Measurements from ENCODE around the gene TXNDC16. TPM values are rescaled to one million over a fixed set of nuclear protein-coding genes. Genes with fewer than 3 reads are reported as not detected.

Gene TXNDC16
- total RNA-seq, 1 donor from 2014 or later = 6.8 TPM

- H3K9me3 Mint-ChIP-seq (ENCODE audit: unreplicated experiment) = no peaks in the 10 kb centered on the region
- no peak overlapping the region for H3K27ac Mint-ChIP-seq (ENCODE audit: unreplicated experiment)
- no peak for DNase-seq (ENCODE audit: low spot score)
- H3K4me1 Mint-ChIP-seq (ENCODE audit: unreplicated experiment) = peaks cover 5% of the 10 kb centered on the region
- H3K4me3 Mint-ChIP-seq (ENCODE audit: unreplicated experiment) = no peak overlapping the region
- no peaks in the 10 kb centered on the region for H3K36me3 Mint-ChIP-seq (ENCODE audit: low read depth, unreplicated experiment)
- no peaks in the 10 kb centered on the region for H3K27me3 Mint-ChIP-seq (ENCODE audit: unreplicated experiment)
- no peak for TF ChIP-seq CTCF (IDR thresholded peaks at IDR 0.05; ENCODE audit: unreplicated experiment)
Observed at GRCh38 chr14:52412426-52412825, 139.9 kb downstream of the TXNDC16 start.

- H3K9me3 Mint-ChIP-seq (ENCODE audit: unreplicated experiment) = no peaks in the 10 kb centered on the region
- H3K4me3 Mint-ChIP-seq (ENCODE audit: unreplicated experiment) = no peak overlapping the region
- no peaks in the 10 kb centered on the region for H3K36me3 Mint-ChIP-seq (ENCODE audit: low read depth, unreplicated experiment)
- H3K27me3 Mint-ChIP-seq (ENCODE audit: unreplicated experiment) = no peaks in the 10 kb centered on the region
- no peak overlapping the region for H3K27ac Mint-ChIP-seq (ENCODE audit: unreplicated experiment)
- peaks cover 2% of the 10 kb centered on the region for H3K4me1 Mint-ChIP-seq (ENCODE audit: unreplicated experiment)
- no peak for TF ChIP-seq CTCF (IDR thresholded peaks at IDR 0.05; ENCODE audit: unreplicated experiment)
- DNase-seq (ENCODE audit: low spot score) = no peak
Observed at GRCh38 chr14:52405314-52405713, 147.0 kb downstream of the TXNDC16 start.

DNA sequence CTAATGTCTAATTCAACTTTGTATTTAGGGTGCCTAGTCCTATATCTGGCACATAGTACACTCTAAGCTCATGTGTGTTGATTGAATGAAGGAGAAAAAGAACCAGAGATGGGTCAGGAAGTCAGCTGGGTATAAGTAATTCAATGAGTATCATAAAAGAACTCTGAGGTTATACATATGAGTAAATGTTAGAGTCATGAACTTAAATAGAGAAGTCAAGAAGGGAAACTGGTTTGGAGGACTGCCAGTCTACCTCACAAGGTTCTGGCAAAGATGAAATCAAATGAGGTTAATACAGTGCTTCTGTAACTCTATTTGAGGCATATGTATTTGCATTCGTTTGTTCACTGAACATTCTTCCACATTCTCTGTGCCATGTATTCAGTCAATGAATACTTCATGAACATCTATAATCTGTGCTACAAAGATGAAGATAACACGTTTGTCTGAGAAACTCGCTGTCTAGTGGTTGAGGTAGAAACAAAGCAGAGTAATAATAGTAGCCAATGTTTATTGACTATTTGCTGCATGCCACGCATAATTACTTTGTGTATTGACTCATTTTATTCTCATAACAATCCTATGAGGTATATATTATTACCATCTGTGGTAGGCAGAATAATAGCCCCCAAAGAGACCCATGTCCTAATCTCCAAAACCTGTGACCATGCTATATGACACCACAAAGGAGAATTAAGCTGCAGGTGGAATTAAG is 149.3 kb downstream of the TXNDC16 start:
- no peaks in the 10 kb centered on the region for H3K4me1 Mint-ChIP-seq (ENCODE audit: unreplicated experiment)
- H3K9me3 Mint-ChIP-seq (ENCODE audit: unreplicated experiment) = no peaks in the 10 kb centered on the region
- no peak for TF ChIP-seq CTCF (IDR thresholded peaks at IDR 0.05; ENCODE audit: unreplicated experiment)
- no peak overlapping the region for H3K27ac Mint-ChIP-seq (ENCODE audit: unreplicated experiment)
- no peak overlapping the region for H3K4me3 Mint-ChIP-seq (ENCODE audit: unreplicated experiment)
- DNase-seq (ENCODE audit: low spot score) = no peak
- no peaks in the 10 kb centered on the region for H3K27me3 Mint-ChIP-seq (ENCODE audit: unreplicated experiment)
- H3K36me3 Mint-ChIP-seq (ENCODE audit: low read depth, unreplicated experiment) = no peaks in the 10 kb centered on the region

- no peak for DNase-seq (ENCODE audit: low spot score)
- no peak overlapping the region for H3K4me3 Mint-ChIP-seq (ENCODE audit: unreplicated experiment)
- no peaks in the 10 kb centered on the region for H3K4me1 Mint-ChIP-seq (ENCODE audit: unreplicated experiment)
- H3K36me3 Mint-ChIP-seq (ENCODE audit: low read depth, unreplicated experiment) = no peaks in the 10 kb centered on the region
- peaks cover 2% of the 10 kb centered on the region for H3K27me3 Mint-ChIP-seq (ENCODE audit: unreplicated experiment)
- H3K27ac Mint-ChIP-seq (ENCODE audit: unreplicated experiment) = no peak overlapping the region
- no peaks in the 10 kb centered on the region for H3K9me3 Mint-ChIP-seq (ENCODE audit: unreplicated experiment)
- TF ChIP-seq CTCF (IDR thresholded peaks at IDR 0.05; ENCODE audit: unreplicated experiment) = no peak
Observed at GRCh38 chr14:52400846-52401245, 151.5 kb downstream of the TXNDC16 start.

DNA sequence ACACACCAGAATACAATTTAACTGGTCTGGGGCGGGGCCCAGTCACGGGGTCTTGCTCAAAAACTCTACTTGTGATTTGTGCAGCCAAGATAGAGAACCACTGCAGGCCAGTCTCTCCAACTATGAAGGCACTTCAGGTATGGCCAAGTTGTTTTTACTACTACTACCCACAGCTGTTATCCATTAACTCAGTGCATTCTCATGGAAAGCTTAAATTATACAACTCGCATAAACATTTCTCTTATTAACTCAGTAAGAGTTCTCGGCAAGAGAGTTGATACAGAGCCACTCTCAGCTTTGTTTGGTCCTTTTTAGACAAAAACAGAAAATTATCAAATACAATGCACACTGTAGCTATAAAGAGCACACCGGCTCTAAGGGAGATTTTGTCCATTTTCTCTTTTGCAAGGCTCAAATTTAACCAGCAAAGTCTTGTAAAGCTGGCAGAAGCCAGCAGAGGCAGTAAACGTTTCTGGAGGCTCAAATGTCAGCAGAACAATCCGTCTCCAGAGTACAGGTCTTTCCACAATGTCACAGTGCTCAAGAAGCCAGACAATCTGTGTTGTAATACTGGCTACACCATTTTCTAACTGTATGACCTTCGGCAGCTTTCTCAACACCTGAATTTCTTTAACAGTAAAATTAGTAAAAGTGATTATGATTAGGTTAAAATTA is 152.2 kb downstream of the TXNDC16 start:
- Mint-ChIP-seq H3K9me3 (ENCODE audit: unreplicated experiment) (no peaks in the 10 kb centered on the region), H3K4me1 (ENCODE audit: unreplicated experiment) (no peaks in the 10 kb centered on the region), H3K27me3 (ENCODE audit: unreplicated experiment) (peaks cover 2% of the 10 kb centered on the region), H3K4me3 (ENCODE audit: unreplicated experiment) (no peak overlapping the region), H3K36me3 (ENCODE audit: low read depth, unreplicated experiment) (no peaks in the 10 kb centered on the region), H3K27ac (ENCODE audit: unreplicated experiment) (no peak overlapping the region)
- DNase-seq (ENCODE audit: low spot score) = no peak
- no peak for TF ChIP-seq CTCF (IDR thresholded peaks at IDR 0.05; ENCODE audit: unreplicated experiment)

Data from endothelial cell (in vitro differentiated cells).